ENCODE results near the gene PGM1.

- TF ChIP-seq CTCF (conservative IDR thresholded peaks at IDR 0.05; ENCODE audit: low read length) (no peak), EZH2phosphoT487 (IDR thresholded peaks at IDR 0.05; ENCODE audit: borderline replicate concordance, low read depth, low read length) (no peak)
Measured at GRCh38 chr1:63651161-63651701, 58.0 kb downstream of the PGM1 start.
